HG03196 (cell line): ENCODE results near the gene NPC2.
A peak's percentile ranks its signal among the peaks of the same experiment; 100 is the strongest.
"Not testable (repeated sequence)": the region's sequence is repeated elsewhere in the genome, so short reads cannot be mapped to it uniquely, and the experiment has no call there.

Source experiments
- ATAC-seq: cut with Tn5 transposase; IDR thresholded peaks from one replicate; pipeline ENCODE4 v1.9.1; 2021; ENCODE audit not compliant: unreplicated experiment

The NPC2 gene

GRCh38 chr14:74492776-74493342, at the start of gene NPC2:
NPC2 (minus strand) TSS chr14:74493305; CDS start chr14:74493274, 31 bp downstream.
- peak; percentile 16 for ATAC-seq

- no peak for ATAC-seq
These were observed 49.1 kb upstream of the NPC2 start for GRCh38 chr14:74542056-74542685.

GRCh38 chr14:74541225-74541624, 48.1 kb upstream of the NPC2 start:
- ATAC-seq: no peak

- no peak for ATAC-seq
These were observed 46.4 kb upstream of the NPC2 start for GRCh38 chr14:74539503-74539902.

- ATAC-seq: no peak
These were observed 45.6 kb upstream of the NPC2 start for GRCh38 chr14:74538411-74539391.

- not testable (repeated sequence) for ATAC-seq
These were observed 43.2 kb upstream of the NPC2 start for GRCh38 chr14:74536336-74536735.

- no peak for ATAC-seq
These were observed 42.7 kb upstream of the NPC2 start for GRCh38 chr14:74535756-74536325.

GRCh38 chr14:74533576-74533975, 40.5 kb upstream of the NPC2 start:
- no peak for ATAC-seq

- ATAC-seq: no peak
These were observed 39.1 kb upstream of the NPC2 start for GRCh38 chr14:74532246-74532645.

GRCh38 chr14:74531467-74531866, 38.4 kb upstream of the NPC2 start:
- no peak for ATAC-seq

GRCh38 chr14:74531006-74531405, 37.9 kb upstream of the NPC2 start:
- ATAC-seq: no peak

GRCh38 chr14:74528886-74529285, 35.8 kb upstream of the NPC2 start:
- no peak for ATAC-seq

- no peak for ATAC-seq
These were observed 35.3 kb upstream of the NPC2 start for GRCh38 chr14:74528406-74528805.

- no peak for ATAC-seq
These were observed 34.7 kb upstream of the NPC2 start for GRCh38 chr14:74527736-74528280.

- ATAC-seq: no peak
These were observed 33.9 kb upstream of the NPC2 start for GRCh38 chr14:74526854-74527585.

- no peak for ATAC-seq
These were observed 32.3 kb upstream of the NPC2 start for GRCh38 chr14:74525361-74525851.

- no peak for ATAC-seq
These were observed 31.7 kb upstream of the NPC2 start for GRCh38 chr14:74524812-74525135.

- ATAC-seq: no peak
These were observed 31.1 kb upstream of the NPC2 start for GRCh38 chr14:74524076-74524811.

GRCh38 chr14:74522740-74523139, 29.6 kb upstream of the NPC2 start:
- ATAC-seq: no peak

GRCh38 chr14:74521756-74522155, 28.7 kb upstream of the NPC2 start:
- ATAC-seq: no peak
